ENCODE results near the gene HOXB9. TPM values are rescaled to one million over a fixed set of nuclear protein-coding genes. Genes with fewer than 3 reads are reported as not detected.

The HOXB9 gene
- total RNA-seq, 6 experiments from 2014 or later, result not detected

DNA sequence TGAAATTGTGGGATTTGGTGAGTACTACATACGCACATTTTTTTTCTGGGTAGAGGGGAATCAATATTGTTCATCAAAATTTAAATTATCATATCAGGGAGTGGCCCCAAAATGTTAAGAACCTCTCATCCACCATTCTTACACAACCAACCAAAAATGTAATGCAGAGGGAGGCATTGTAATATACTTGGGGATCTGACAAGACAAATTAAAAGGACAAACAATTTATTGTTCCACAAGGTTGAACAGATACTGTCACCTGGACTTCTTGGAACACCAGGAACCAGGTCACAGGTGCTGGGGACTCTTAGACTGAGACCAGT is 14.7 kb upstream of the HOXB9 start:
- DNase-seq (no peak), ATAC-seq (no peak)
- no peak overlapping the region for H3K4me3 ChIP-seq
- peaks cover 15 to 55% of the 10 kb centered on the region in 2 donors for H3K27me3 ChIP-seq
- no peaks in the 10 kb centered on the region for H3K9me3 ChIP-seq
- intact Hi-C loops (cut with DNase I), result no loop called here
- no peak overlapping the region for H3K27ac ChIP-seq
- no peaks in the 10 kb centered on the region for H3K4me1 ChIP-seq
- 25% methylated on average over 1 of the region's 1 CpG for WGBS (ENCODE audit: insufficient coverage, low coverage, low lambda C conversion rate, missing lambda C conversion rate)
- no peaks in the 10 kb centered on the region for H3K36me3 ChIP-seq
- no peak for TF ChIP-seq POLR2A (IDR thresholded peaks at IDR 0.05)
- TF ChIP-seq, protein P1, sequence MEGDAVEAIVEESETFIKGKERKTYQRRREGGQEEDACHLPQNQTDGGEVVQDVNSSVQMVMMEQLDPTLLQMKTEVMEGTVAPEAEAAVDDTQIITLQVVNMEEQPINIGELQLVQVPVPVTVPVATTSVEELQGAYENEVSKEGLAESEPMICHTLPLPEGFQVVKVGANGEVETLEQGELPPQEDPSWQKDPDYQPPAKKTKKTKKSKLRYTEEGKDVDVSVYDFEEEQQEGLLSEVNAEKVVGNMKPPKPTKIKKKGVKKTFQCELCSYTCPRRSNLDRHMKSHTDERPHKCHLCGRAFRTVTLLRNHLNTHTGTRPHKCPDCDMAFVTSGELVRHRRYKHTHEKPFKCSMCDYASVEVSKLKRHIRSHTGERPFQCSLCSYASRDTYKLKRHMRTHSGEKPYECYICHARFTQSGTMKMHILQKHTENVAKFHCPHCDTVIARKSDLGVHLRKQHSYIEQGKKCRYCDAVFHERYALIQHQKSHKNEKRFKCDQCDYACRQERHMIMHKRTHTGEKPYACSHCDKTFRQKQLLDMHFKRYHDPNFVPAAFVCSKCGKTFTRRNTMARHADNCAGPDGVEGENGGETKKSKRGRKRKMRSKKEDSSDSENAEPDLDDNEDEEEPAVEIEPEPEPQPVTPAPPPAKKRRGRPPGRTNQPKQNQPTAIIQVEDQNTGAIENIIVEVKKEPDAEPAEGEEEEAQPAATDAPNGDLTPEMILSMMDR (IDR thresholded peaks at IDR 0.05), result no peak

DNA sequence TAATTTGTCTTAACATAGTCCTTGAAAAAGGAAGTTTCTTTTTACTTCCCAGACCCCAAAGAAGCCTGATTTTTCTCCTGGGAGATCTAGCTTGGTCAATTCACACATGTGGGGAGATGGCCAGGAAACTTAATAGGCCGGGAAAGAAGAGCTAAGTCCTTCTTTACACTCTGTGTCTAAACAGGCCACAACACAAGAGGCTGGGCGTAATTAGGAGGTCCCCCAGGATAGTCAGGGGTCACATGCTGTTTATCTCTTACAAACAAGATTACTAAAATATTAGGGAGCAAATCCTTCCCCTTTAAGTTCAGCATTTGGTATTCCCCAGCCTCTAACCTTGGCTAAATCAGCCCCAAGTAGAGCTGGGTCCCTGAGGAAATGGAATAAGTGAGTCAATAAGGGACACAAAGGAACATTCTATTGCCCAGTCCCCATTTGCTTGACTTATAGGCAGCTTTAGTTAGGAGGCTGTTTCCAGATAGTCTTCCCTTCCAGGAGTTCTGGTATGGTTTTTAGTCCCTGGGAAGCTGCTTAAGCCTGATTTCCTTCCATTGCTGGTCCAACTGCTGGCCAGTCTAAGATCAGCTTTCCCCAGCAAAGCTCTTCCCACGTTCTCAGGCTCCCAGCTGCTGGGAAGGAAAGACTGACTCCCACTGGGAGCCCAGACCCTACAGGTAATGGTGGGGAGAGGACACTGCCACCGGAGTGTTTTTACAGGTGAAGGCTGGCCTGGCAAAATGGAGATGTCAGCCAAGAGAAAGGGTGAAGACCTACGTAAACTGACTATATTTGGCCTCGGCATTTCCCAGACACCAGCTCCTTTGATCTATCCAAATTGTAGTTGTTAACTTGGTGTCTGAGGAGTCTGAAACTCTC is 14.1 kb upstream of the HOXB9 start:
- Histone ChIP-seq H3K27ac (no peak overlapping the region), H3K9me3 (no peaks in the 10 kb centered on the region), H3K36me3 (no peaks in the 10 kb centered on the region), H3K4me3 (no peak overlapping the region), H3K27me3 (peaks cover 11 to 55% of the 10 kb centered on the region in 2 donors), H3K4me1 (no peaks in the 10 kb centered on the region)
- WGBS (ENCODE audit: insufficient coverage, low coverage, low lambda C conversion rate, missing lambda C conversion rate), result 27% methylated on average over 6 of the region's 6 CpGs
- ATAC-seq (no peak), DNase-seq (no peak)
- no peak for TF ChIP-seq POLR2A (IDR thresholded peaks at IDR 0.05)
- TF ChIP-seq, protein P1 (IDR thresholded peaks at IDR 0.05), result no peak
- intact Hi-C loops (cut with DNase I), result no loop called here

DNA sequence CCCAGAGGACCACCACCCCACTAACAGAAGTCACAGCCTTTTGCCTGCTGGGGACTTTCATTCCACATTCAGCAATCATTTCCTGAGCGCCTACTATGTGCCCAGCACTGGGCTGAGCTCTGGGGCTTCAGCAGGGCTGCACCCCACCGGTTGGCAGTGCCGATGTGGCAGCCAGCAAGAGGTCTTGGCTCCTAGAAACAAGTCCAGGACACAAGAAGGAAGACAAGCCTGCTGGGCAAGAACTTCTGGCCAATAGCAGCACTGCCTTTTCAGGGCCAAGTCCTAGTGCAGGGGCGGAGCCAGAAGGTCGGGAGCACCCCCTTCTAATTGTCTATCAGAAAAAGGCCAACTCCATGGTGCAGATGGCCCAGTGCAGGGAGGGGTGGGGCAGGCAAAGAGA is 13.0 kb upstream of the HOXB9 start:
- intact Hi-C loops (cut with DNase I), result no loop called here
- no peaks in the 10 kb centered on the region for H3K4me1 ChIP-seq
- no peak for ATAC-seq
- H3K27me3 ChIP-seq, result peaks cover 11 to 64% of the 10 kb centered on the region in 2 donors
- no peak for TF ChIP-seq POLR2A (IDR thresholded peaks at IDR 0.05)
- TF ChIP-seq, protein P1 (IDR thresholded peaks at IDR 0.05), result no peak
- H3K4me3 ChIP-seq, result no peak overlapping the region
- 34% methylated on average over 2 of the region's 5 CpGs for WGBS (ENCODE audit: insufficient coverage, low coverage, low lambda C conversion rate, missing lambda C conversion rate)
- no peaks in the 10 kb centered on the region for H3K9me3 ChIP-seq
- no peak overlapping the region for H3K27ac ChIP-seq
- no peak for DNase-seq
- H3K36me3 ChIP-seq, result no peaks in the 10 kb centered on the region

DNA sequence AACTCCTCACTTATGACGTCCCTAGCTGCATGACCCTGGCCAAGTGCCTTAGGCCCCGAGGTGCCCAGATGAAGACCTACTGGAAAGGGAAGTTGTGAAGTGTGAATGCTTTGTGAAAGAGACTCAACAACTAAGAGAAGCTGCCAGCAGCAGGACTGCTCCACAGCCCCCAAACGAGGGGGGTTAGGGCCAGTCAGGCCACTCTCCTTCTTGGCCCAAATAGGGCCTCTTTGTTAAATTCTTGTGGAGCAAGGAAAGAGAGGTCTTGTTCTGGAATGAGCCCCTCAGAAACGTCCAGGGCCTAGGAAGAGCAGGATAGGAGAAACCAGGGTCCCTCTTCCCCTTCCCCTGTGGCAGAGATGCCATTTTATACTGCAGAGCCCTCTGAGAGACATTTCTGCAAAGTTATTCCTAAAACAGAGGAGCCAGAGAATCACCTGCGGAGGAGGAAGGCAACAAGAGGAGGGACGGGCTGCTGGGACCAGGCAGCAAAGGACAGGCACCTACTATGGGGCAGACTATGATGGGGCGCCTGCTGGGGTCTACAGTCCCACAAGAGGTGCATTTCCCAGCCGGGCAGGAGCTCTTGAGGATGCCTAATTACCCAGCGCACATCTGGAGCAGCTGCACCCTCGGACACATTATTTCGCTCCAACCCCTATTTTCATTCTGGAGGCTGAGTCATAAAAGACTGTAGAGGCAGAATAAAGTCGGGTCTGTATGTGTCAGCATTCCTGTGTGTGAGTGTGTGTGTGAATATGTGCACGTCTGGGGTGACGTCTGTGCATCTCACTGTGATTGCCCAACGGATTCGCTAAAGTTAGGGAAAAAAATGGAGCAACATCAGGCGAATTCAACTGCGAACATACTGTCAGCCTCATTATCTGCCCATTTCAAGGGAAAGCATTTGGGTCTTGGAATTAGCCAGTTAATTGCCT is 11.4 kb upstream of the HOXB9 start:
- Histone ChIP-seq H3K27me3 (peaks cover 18 to 64% of the 10 kb centered on the region in 2 donors), H3K4me3 (no peak overlapping the region), H3K27ac (no peak overlapping the region), H3K4me1 (no peaks in the 10 kb centered on the region), H3K9me3 (no peaks in the 10 kb centered on the region), H3K36me3 (no peaks in the 10 kb centered on the region)
- no peak for ATAC-seq
- WGBS (ENCODE audit: insufficient coverage, low coverage, low lambda C conversion rate, missing lambda C conversion rate), result 29% methylated on average over 12 of the region's 18 CpGs
- DNase-seq, result no peak
- TF ChIP-seq, protein P1 (IDR thresholded peaks at IDR 0.05), result no peak
- no peak for TF ChIP-seq POLR2A (IDR thresholded peaks at IDR 0.05)
- intact Hi-C loops (cut with DNase I), result no loop called here
